Measurements from ENCODE around the gene RCC2. TPM values are rescaled to one million over a fixed set of nuclear protein-coding genes. Genes with fewer than 3 reads are reported as not detected.

Gene RCC2
- total RNA-seq, 1 experiment from 2014 or later = 116 TPM

- ATAC-seq (peak; percentile 62; the same call in 1 of the 2 replicates), DNase-seq (ENCODE audit: low read depth, low spot score) (no peak)
- no peaks in the 10 kb centered on the region for H3K27me3 ChIP-seq (ENCODE audit: control insufficient read depth, insufficient read depth, low read length)
- intact Hi-C loops (cut with micrococcal nuclease; ENCODE audit: unreplicated experiment) (no loop called here), in situ Hi-C loops (cut with HindIII; ENCODE audit: low pct_unique_long_range_greater_than_20kb, low sequenced_read_pairs) (no loop called here)
- no peaks in the 10 kb centered on the region for H3K9me3 ChIP-seq (ENCODE audit: control insufficient read depth, insufficient read depth, low read depth, low read length)
- peaks cover 4% of the 10 kb centered on the region for H3K4me1 ChIP-seq (ENCODE audit: control insufficient read depth, insufficient read depth, low read length)
- ChIA-PET CTCF (interaction anchor here (0.8 kb wide), 1 partner anchor 22 kb away, joined by 3 read pairs; no protein-coding TSS in a partner anchor), POLR2A (no interaction called here)
- BruUV-seq (replicated peaks) = no TSS peak
- TF ChIP-seq CTCF (IDR thresholded peaks at IDR 0.05) (no peak), SIN3A (IDR thresholded peaks at IDR 0.05; ENCODE audit: borderline replicate concordance, insufficient read depth, low read depth, low read length) (no peak), TCF7L2 (IDR thresholded peaks at IDR 0.05; ENCODE audit: low read depth, low read length) (no peak), POLR2AphosphoS5 (IDR thresholded peaks at IDR 0.05; ENCODE audit: low read depth, low read length) (no peak)
- TF ChIP-seq, protein P1, sequence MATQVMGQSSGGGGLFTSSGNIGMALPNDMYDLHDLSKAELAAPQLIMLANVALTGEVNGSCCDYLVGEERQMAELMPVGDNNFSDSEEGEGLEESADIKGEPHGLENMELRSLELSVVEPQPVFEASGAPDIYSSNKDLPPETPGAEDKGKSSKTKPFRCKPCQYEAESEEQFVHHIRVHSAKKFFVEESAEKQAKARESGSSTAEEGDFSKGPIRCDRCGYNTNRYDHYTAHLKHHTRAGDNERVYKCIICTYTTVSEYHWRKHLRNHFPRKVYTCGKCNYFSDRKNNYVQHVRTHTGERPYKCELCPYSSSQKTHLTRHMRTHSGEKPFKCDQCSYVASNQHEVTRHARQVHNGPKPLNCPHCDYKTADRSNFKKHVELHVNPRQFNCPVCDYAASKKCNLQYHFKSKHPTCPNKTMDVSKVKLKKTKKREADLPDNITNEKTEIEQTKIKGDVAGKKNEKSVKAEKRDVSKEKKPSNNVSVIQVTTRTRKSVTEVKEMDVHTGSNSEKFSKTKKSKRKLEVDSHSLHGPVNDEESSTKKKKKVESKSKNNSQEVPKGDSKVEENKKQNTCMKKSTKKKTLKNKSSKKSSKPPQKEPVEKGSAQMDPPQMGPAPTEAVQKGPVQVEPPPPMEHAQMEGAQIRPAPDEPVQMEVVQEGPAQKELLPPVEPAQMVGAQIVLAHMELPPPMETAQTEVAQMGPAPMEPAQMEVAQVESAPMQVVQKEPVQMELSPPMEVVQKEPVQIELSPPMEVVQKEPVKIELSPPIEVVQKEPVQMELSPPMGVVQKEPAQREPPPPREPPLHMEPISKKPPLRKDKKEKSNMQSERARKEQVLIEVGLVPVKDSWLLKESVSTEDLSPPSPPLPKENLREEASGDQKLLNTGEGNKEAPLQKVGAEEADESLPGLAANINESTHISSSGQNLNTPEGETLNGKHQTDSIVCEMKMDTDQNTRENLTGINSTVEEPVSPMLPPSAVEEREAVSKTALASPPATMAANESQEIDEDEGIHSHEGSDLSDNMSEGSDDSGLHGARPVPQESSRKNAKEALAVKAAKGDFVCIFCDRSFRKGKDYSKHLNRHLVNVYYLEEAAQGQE (IDR thresholded peaks at IDR 0.05; ENCODE audit: insufficient read depth in 1 of 2, low read depth in 2 of 2, low read length in 1 of 2) = no peak
- H3K4me3 ChIP-seq (ENCODE audit: low read depth in 2 of 2, low read length in 2 of 2) = no peak overlapping the region
- no peak overlapping the region for H3K27ac ChIP-seq (ENCODE audit: low read length)
- H3K36me3 ChIP-seq (ENCODE audit: control insufficient read depth, insufficient read depth, low read length) = no peaks in the 10 kb centered on the region
Measured at GRCh38 chr1:17370618-17371017, 68.9 kb downstream of the RCC2 start.

DNA sequence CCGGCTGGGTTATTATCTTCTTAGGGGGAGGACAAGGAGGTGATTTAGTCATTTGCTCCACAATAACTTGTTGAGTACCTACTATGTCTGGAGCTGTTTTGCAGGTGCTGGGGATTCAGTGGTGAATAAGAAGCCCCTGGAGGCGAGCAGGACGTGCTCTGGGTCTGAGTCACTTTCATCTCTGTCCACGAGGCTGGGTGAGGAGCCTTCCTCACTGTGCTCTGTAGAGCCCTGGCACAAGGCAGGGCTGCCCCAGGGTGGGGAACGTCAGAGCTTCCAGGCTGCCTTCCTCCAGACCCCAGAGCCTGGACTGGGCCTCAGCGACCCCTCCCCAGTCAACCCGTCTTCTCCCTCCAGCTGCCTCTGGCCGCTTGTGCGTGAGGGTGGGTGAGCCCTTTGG, 70.0 kb downstream of the RCC2 start:
- ATAC-seq = peak; percentile 77
- POLR2A ChIA-PET = no interaction called here
- CTCF ChIA-PET = no interaction called here

More for the DNA sequence above, 70.0 kb downstream of the RCC2 start:
- Histone ChIP-seq H3K4me3 (ENCODE audit: low read depth in 2 of 2, low read length in 2 of 2) (no peak overlapping the region), H3K9me3 (ENCODE audit: control insufficient read depth, insufficient read depth, low read depth, low read length) (no peaks in the 10 kb centered on the region), H3K27me3 (ENCODE audit: control insufficient read depth, insufficient read depth, low read length) (no peaks in the 10 kb centered on the region), H3K27ac (ENCODE audit: low read length) (no peak overlapping the region), H3K4me1 (ENCODE audit: control insufficient read depth, insufficient read depth, low read length) (peaks cover 4% of the 10 kb centered on the region), H3K36me3 (ENCODE audit: control insufficient read depth, insufficient read depth, low read length) (no peaks in the 10 kb centered on the region)
- intact Hi-C loops (cut with micrococcal nuclease; ENCODE audit: unreplicated experiment) (no loop called here), in situ Hi-C loops (cut with HindIII; ENCODE audit: low pct_unique_long_range_greater_than_20kb, low sequenced_read_pairs) (no loop called here)
- TF ChIP-seq, protein P1 (IDR thresholded peaks at IDR 0.05; ENCODE audit: insufficient read depth in 1 of 2, low read depth in 2 of 2, low read length in 1 of 2) = no peak
- TF ChIP-seq CTCF (IDR thresholded peaks at IDR 0.05) = no peak
- TF ChIP-seq TCF7L2 (IDR thresholded peaks at IDR 0.05; ENCODE audit: low read depth, low read length) = no peak
- TF ChIP-seq SIN3A (IDR thresholded peaks at IDR 0.05; ENCODE audit: borderline replicate concordance, insufficient read depth, low read depth, low read length) = no peak
- TF ChIP-seq POLR2AphosphoS5 (IDR thresholded peaks at IDR 0.05; ENCODE audit: low read depth, low read length) = no peak
- DNase-seq (ENCODE audit: low read depth, low spot score) = no peak
- no TSS peak for BruUV-seq (replicated peaks)
